ENCODE results near the gene FN3KRP. TPM values are rescaled to one million over a fixed set of nuclear protein-coding genes. Genes with fewer than 3 reads are reported as not detected.

The FN3KRP gene
- total and polyA plus RNA-seq, 2 of the 13 experiments (the other 11 are each of a cell fraction or from before 2014, with no cell fraction given): 22.4 to 28.2 TPM

DNA sequence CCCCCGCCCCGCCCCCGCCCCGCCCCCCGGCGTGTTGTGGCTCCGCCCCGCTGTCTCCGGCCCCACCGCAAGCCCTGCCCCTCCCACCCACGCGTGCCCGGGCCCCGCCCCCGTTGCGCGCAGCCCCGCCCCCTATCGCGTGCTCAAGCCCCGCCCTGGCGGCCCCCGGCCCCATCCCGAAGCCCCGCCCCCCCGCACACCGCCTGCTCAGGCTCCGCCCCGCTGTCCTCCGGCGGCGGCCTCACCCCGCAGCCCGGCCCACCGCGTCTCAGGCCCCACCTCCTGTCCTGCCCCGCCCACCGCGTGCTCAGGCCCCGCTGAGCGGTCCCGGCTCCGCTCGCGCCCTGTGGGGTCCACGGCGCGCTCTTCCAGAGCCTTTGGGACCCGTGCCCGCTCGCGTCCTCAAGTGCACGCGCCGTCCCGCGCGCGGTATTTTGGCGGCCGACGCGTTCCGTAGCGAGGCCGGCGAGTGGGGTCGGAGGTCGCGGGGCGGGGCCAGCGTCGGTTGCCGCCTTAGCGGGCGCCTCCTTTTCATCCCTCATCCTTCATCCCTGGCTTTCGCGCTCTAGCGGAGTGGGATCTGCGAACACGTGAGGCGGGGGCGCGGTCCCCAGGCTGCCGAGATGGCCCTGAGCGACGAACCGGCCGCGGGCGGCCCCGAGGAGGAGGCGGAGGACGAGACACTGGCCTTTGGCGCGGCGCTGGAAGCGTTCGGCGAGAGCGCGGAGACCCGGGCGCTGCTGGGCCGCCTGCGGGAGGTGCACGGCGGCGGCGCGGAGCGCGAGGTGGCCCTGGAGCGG lies 35.3 kb downstream of the FN3KRP start, which contains the start of gene TBCD (continued):
- TF ChIP-seq, protein P1, sequence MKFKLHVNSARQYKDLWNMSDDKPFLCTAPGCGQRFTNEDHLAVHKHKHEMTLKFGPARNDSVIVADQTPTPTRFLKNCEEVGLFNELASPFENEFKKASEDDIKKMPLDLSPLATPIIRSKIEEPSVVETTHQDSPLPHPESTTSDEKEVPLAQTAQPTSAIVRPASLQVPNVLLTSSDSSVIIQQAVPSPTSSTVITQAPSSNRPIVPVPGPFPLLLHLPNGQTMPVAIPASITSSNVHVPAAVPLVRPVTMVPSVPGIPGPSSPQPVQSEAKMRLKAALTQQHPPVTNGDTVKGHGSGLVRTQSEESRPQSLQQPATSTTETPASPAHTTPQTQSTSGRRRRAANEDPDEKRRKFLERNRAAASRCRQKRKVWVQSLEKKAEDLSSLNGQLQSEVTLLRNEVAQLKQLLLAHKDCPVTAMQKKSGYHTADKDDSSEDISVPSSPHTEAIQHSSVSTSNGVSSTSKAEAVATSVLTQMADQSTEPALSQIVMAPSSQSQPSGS (CRISPR knock-in tag; IDR thresholded peaks at IDR 0.05): peak; percentile 91
- TF ChIP-seq PAF1 (CRISPR knock-in tag; IDR thresholded peaks at IDR 0.05) (no peak), ZFP62 (CRISPR knock-in tag; IDR thresholded peaks at IDR 0.05) (no peak), KLF9 (CRISPR knock-in tag; IDR thresholded peaks at IDR 0.05; ENCODE audit: low read depth) (0 out of 2 replicates have a peak, but pooled peaks have one; percentile 66), ZNF883 (CRISPR knock-in tag; IDR thresholded peaks at IDR 0.05; ENCODE audit: not compliant biosample characterization) (peak; percentile 99), ZFP82 (CRISPR knock-in tag; IDR thresholded peaks at IDR 0.05; ENCODE audit: borderline replicate concordance) (peak; percentile 98; the same call in 1 of the 2 replicates), TBL1XR1 (IDR thresholded peaks at IDR 0.05; ENCODE audit: borderline replicate concordance, low read length, partially characterized antibody) (peak; percentile 47), HES4 (CRISPR knock-in tag; IDR thresholded peaks at IDR 0.05; ENCODE audit: borderline replicate concordance) (peak; percentile 68), EED (CRISPR knock-in tag; IDR thresholded peaks at IDR 0.05) (peak; percentile 94), NFYC (CRISPR knock-in tag; IDR thresholded peaks at IDR 0.05) (peak; percentile 54), ZNF333 (CRISPR knock-in tag; IDR thresholded peaks at IDR 0.05; ENCODE audit: borderline replicate concordance) (no peak; the same call in 1 of the 2 replicates), ESRRA (CRISPR knock-in tag; IDR thresholded peaks at IDR 0.05; ENCODE audit: low read depth) (no peak), ZNF7 (CRISPR knock-in tag; IDR thresholded peaks at IDR 0.05) (0 out of 2 replicates have a peak, but pooled peaks have one; percentile 4), U2AF1 (optimal IDR thresholded peaks at IDR 0.05; ENCODE audit: low read depth, low read length) (no peak), NCOA5 (CRISPR knock-in tag; IDR thresholded peaks at IDR 0.05) (no peak)
- TF ChIP-seq, protein P2, sequence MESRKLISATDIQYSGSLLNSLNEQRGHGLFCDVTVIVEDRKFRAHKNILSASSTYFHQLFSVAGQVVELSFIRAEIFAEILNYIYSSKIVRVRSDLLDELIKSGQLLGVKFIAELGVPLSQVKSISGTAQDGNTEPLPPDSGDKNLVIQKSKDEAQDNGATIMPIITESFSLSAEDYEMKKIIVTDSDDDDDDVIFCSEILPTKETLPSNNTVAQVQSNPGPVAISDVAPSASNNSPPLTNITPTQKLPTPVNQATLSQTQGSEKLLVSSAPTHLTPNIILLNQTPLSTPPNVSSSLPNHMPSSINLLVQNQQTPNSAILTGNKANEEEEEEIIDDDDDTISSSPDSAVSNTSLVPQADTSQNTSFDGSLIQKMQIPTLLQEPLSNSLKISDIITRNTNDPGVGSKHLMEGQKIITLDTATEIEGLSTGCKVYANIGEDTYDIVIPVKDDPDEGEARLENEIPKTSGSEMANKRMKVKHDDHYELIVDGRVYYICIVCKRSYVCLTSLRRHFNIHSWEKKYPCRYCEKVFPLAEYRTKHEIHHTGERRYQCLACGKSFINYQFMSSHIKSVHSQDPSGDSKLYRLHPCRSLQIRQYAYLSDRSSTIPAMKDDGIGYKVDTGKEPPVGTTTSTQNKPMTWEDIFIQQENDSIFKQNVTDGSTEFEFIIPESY (CRISPR knock-in tag; IDR thresholded peaks at IDR 0.05): peak; percentile 70
- TF ChIP-seq, protein P3, sequence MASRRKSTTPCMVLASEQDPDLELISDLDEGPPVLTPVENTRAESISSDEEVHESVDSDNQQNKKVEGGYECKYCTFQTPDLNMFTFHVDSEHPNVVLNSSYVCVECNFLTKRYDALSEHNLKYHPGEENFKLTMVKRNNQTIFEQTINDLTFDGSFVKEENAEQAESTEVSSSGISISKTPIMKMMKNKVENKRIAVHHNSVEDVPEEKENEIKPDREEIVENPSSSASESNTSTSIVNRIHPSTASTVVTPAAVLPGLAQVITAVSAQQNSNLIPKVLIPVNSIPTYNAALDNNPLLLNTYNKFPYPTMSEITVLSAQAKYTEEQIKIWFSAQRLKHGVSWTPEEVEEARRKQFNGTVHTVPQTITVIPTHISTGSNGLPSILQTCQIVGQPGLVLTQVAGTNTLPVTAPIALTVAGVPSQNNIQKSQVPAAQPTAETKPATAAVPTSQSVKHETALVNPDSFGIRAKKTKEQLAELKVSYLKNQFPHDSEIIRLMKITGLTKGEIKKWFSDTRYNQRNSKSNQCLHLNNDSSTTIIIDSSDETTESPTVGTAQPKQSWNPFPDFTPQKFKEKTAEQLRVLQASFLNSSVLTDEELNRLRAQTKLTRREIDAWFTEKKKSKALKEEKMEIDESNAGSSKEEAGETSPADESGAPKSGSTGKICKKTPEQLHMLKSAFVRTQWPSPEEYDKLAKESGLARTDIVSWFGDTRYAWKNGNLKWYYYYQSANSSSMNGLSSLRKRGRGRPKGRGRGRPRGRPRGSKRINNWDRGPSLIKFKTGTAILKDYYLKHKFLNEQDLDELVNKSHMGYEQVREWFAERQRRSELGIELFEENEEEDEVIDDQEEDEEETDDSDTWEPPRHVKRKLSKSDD (CRISPR knock-in tag; IDR thresholded peaks at IDR 0.05; ENCODE audit: low read depth): no peak
- TF ChIP-seq, protein P4, sequence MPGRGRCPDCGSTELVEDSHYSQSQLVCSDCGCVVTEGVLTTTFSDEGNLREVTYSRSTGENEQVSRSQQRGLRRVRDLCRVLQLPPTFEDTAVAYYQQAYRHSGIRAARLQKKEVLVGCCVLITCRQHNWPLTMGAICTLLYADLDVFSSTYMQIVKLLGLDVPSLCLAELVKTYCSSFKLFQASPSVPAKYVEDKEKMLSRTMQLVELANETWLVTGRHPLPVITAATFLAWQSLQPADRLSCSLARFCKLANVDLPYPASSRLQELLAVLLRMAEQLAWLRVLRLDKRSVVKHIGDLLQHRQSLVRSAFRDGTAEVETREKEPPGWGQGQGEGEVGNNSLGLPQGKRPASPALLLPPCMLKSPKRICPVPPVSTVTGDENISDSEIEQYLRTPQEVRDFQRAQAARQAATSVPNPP (CRISPR knock-in tag; IDR thresholded peaks at IDR 0.05): peak; percentile 70
- TF ChIP-seq, protein P5, sequence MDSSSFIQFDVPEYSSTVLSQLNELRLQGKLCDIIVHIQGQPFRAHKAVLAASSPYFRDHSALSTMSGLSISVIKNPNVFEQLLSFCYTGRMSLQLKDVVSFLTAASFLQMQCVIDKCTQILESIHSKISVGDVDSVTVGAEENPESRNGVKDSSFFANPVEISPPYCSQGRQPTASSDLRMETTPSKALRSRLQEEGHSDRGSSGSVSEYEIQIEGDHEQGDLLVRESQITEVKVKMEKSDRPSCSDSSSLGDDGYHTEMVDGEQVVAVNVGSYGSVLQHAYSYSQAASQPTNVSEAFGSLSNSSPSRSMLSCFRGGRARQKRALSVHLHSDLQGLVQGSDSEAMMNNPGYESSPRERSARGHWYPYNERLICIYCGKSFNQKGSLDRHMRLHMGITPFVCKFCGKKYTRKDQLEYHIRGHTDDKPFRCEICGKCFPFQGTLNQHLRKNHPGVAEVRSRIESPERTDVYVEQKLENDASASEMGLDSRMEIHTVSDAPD (CRISPR knock-in tag; IDR thresholded peaks at IDR 0.05): peak; percentile 57; the same call in 1 of the 2 replicates
